NCI-H2196 (cell line): Measurements from ENCODE around the gene WDR6.

Experiments
- DNase-seq: peaks from one replicate; lab custom pipeline; 2025; ENCODE audit not compliant: unreplicated experiment; lab: John Stamatoyannopoulos, UW

WDR6 gene, protein sequence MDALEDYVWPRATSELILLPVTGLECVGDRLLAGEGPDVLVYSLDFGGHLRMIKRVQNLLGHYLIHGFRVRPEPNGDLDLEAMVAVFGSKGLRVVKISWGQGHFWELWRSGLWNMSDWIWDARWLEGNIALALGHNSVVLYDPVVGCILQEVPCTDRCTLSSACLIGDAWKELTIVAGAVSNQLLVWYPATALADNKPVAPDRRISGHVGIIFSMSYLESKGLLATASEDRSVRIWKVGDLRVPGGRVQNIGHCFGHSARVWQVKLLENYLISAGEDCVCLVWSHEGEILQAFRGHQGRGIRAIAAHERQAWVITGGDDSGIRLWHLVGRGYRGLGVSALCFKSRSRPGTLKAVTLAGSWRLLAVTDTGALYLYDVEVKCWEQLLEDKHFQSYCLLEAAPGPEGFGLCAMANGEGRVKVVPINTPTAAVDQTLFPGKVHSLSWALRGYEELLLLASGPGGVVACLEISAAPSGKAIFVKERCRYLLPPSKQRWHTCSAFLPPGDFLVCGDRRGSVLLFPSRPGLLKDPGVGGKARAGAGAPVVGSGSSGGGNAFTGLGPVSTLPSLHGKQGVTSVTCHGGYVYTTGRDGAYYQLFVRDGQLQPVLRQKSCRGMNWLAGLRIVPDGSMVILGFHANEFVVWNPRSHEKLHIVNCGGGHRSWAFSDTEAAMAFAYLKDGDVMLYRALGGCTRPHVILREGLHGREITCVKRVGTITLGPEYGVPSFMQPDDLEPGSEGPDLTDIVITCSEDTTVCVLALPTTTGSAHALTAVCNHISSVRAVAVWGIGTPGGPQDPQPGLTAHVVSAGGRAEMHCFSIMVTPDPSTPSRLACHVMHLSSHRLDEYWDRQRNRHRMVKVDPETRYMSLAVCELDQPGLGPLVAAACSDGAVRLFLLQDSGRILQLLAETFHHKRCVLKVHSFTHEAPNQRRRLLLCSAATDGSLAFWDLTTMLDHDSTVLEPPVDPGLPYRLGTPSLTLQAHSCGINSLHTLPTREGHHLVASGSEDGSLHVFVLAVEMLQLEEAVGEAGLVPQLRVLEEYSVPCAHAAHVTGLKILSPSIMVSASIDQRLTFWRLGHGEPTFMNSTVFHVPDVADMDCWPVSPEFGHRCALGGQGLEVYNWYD

DNA sequence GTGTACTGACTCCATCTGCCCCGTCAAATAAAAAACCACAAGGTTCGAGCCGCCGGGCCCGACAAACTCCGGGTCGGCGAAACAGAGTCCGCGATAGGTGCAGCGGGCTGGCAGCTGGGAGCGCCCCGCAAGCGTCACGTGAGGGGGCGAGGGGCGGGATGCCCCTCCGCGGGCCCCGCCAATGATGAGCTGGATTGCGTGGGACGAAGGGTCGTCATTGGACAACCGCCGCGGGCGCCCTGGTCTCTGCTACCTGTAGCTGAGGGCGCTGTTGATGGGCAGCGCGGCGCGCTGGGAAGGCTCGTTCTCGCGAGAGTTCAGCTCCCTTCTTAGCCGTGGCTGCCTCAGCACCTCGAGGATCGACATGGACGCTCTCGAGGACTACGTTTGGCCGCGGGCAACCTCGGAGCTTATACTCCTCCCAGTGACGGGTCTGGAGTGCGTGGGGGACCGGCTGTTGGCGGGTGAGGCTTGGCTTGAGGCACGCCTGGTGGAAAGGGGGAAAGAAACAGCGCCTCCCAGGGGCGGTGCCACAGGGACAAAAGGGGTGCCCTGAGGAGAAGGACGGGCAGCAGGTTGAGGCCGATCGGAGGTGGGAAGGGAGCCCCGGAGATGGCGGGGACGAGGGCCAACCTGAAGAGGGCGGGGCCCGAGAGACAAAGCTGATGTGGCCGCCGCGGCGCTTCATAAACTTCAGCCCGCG, at the start of gene WDR6:
WDR6 (plus strand) TSS at position 324 of the 703 bp plus-strand sequence; CDS start at position 365, 41 bp downstream.
- peak; percentile 88 for DNase-seq

GRCh38 chr3:48960841-48961413, 46.3 kb upstream of the WDR6 start:
- no peak for DNase-seq

DNA sequence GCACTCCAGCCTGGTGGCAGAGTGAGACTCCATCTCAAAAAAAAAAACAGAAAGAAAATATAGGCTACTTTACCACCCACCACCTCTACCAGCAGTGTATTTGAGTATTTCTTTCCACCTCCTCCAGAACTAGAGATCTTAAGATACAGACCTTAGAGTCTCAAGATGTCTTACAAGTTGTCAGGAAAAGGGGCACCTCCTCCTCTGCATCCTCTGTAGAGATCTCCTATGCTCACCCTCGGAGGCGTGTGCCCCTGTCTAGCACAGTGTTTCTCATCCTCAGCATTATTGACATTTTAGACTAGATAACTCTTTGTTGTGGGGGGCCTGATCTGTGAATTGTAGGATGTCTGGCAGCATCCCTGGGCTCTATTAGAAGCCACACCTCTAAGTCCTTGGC, 44.9 kb upstream of the WDR6 start:
- no peak for DNase-seq

DNA sequence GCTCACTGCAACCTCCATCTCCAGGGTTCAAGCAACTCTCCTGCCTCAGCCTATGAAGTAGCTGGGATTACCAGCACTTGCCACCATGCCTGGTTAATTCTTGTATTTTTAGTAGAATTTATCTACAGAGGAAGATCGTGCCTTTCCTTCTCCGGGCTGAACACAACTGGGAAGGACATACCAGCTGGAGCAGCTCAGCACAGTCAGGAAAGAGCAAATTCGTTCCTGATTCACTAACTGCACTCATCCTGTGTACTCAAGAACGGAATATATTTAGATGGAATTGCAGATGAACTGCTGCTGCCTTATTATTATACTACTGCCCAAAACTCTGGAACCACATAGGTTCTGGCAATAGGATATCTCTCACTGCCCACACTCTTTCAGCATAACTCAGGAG, 44.3 kb upstream of the WDR6 start:
- DNase-seq = no peak

DNA sequence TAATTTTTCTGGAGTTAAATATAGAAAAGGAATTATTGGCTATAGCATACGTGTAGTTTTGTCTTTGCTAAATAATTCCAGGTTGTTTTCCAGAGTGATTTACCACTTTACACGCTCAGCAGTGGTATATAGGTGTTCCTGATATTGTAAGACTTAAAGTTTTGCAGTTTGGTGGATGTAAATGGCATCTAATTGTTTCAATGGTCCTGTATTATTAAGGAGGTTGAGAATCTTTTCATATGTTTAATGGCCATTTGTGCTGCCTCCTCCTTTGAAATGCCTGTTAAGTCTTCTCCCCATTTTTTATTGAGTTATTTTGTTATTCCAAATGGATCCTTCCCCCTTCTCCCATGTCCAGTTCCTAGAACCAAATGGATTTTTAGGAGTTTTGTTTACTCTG, 43.6 kb upstream of the WDR6 start:
- no peak for DNase-seq

- no peak for DNase-seq
Measured at GRCh38 chr3:48966367-48966766, 40.8 kb upstream of the WDR6 start.

DNA sequence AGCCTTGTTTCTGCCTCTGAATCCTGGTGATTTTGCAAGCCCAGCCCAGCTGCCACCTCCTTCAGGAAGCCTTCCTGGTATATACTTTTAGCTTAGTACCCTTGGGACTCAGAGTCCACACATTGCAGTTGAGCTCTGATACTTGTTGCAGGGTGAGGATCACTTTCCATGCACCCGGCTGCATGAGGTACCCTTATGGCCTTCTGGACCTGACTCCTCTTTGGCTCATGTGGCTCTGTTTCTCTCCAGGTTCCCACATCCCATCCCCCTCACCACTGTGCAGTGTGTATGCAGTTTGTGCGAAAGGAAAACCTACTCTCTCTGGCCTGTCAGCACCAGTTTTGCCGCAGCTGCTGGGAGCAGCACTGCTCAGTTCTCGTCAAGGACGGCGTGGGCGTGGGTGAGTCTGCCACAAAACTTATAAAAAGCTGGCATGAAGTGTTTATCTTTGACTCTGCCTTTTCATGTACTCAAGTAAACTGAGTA, 40.3 kb upstream of the WDR6 start:
- DNase-seq = no peak

DNA sequence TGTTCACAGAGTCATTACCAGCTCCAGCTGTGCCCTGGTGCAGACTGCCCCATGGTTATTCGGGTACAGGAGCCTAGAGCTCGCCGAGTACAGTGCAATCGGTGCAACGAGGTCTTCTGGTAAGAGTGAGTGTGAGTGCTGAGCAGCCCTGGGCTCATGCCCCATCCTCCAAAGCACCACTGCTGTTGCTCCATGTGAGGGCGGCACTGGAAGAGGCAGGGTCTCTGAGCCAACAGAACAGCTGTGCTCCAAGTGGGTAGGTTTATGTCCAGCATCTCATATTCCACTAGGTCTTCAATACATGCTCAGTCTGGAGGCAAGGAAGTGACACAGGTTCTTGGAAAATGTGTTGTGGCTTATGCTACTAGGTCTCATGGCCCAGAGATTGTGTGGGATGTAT, 36.6 kb upstream of the WDR6 start:
- DNase-seq = no peak

- DNase-seq = no peak
Measured at GRCh38 chr3:48974076-48974864, 32.9 kb upstream of the WDR6 start.

- DNase-seq = no peak
Measured at GRCh38 chr3:48979451-48979850, 27.7 kb upstream of the WDR6 start.

GRCh38 chr3:48980295-48980694, 26.9 kb upstream of the WDR6 start:
- DNase-seq = no peak

GRCh38 chr3:48982016-48982415, 25.2 kb upstream of the WDR6 start:
- no peak for DNase-seq

- no peak for DNase-seq
Measured at GRCh38 chr3:48982686-48983085, 24.5 kb upstream of the WDR6 start.

- DNase-seq = no peak
Measured at GRCh38 chr3:48983096-48983495, 24.1 kb upstream of the WDR6 start.

DNA sequence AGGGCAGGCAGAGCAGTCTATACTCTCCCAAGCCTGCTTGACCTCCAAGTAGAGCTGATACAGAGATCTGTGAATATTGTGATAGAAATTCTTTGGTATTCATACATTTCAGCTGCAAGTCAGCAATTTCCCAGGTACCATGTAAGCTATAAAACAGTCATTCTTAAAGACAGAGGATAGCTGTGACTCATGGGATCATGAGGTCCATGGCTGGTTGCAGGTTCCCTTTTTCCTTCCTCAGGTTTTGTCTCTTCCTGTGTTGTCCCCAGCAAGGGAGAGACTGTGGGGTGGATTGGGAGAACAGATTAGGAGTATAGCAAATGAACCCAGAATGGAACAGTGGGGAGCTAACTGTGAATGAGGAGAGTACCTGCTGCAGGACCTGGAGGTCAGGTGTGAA, 22.5 kb upstream of the WDR6 start:
- DNase-seq = no peak

GRCh38 chr3:48985831-48986376, 21.3 kb upstream of the WDR6 start:
- DNase-seq = no peak

DNA sequence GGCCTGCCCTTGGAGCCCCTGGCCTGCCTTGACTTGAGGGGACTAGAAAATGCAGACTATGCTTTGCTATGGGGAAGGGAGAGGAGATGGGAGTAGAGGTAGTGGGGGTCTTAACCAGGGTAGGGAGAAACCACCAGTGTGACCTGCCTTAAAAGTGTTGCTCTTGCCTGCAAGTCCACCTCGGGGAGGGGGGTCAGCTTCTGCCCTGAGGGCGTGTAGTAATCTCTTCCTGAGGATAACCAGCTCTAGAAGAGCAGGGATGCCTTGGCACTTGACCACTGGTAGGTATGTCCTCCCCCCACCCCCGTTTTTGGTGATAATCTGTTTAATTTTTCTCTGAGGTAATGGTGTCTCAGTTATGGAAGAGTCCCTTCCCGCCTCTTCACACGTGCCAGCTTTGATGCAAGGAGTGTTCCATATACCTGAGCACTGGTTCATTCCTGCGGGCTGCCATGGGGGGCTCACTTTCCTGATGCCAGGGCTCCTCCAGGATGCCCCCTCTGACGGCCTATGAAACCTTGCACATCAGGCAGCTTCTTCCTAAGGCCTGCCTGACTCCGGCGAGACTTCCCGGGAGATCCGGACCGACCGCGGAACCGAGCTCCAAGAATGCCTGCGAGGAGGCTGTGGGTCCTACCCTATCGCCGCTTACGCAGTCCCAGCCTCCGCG, 17.9 kb upstream of the WDR6 start:
- DNase-seq = no peak

DNA sequence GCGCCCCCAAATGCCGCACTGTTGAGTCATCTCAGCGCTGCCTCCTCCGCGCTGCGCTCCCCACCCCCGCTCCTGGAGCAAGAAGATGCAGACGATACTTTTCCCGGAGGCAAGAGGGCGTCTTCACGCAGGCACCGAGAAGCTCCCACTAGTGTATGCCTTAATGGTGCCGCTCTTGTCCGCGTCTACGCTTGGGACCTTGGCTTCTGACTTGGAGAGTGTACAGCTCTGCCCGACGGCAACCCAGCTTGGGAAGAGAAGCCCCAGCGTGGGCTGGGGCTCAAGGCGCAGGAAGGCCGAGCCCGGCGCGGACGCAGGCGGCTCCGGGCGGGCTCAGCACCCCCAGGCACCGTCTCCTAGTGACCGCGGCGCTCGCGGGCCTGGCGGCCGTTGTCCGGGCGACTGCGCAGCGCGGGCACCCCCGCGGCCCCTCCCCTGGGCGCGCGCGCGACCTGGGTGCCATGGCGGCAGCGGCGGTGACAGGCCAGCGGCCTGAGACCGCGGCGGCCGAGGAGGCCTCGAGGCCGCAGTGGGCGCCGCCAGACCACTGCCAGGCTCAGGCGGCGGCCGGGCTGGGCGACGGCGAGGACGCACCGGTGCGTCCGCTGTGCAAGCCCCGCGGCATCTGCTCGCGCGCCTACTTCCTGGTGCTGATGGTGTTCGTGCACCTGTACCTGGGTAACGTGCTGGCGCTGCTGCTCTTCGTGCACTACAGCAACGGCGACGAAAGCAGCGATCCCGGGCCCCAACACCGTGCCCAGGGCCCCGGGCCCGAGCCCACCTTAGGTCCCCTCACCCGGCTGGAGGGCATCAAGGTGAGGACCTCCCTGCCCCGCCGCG, 17.2 kb upstream of the WDR6 start, which contains the start of gene P4HTM:
P4HTM (plus strand) TSS at position 446 of the 840 bp plus-strand sequence; CDS start at position 462, 16 bp downstream.
- peak; percentile 54 for DNase-seq
